ENCODE data around the gene TRIM50.

DNA sequence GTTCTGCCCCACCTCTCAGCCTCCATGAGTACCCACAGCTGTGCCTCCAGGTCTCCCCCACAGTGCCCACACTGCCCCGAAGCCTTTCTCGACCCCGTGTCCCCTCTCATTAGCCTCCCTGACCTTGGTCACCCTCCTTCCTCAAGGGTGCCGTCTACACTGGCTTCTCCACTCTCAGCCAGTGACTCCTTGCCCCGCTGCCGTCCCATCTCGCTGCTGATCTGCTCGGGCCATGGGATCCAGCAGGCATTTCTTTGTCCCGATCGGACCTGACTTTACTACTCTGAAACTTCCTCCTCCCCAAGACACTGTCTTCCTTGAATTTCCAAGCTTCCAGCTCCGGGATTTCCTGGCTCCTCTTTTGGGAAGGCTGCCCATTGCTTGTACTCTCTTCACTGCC lies 31.4 kb upstream of the TRIM50 start:
- no peak for TF ChIP-seq CC2D1A (IDR thresholded peaks at IDR 0.05)
- TF ChIP-seq, protein P1, sequence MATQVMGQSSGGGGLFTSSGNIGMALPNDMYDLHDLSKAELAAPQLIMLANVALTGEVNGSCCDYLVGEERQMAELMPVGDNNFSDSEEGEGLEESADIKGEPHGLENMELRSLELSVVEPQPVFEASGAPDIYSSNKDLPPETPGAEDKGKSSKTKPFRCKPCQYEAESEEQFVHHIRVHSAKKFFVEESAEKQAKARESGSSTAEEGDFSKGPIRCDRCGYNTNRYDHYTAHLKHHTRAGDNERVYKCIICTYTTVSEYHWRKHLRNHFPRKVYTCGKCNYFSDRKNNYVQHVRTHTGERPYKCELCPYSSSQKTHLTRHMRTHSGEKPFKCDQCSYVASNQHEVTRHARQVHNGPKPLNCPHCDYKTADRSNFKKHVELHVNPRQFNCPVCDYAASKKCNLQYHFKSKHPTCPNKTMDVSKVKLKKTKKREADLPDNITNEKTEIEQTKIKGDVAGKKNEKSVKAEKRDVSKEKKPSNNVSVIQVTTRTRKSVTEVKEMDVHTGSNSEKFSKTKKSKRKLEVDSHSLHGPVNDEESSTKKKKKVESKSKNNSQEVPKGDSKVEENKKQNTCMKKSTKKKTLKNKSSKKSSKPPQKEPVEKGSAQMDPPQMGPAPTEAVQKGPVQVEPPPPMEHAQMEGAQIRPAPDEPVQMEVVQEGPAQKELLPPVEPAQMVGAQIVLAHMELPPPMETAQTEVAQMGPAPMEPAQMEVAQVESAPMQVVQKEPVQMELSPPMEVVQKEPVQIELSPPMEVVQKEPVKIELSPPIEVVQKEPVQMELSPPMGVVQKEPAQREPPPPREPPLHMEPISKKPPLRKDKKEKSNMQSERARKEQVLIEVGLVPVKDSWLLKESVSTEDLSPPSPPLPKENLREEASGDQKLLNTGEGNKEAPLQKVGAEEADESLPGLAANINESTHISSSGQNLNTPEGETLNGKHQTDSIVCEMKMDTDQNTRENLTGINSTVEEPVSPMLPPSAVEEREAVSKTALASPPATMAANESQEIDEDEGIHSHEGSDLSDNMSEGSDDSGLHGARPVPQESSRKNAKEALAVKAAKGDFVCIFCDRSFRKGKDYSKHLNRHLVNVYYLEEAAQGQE (IDR thresholded peaks at IDR 0.05; ENCODE audit: borderline replicate concordance): no peak
- TF ChIP-seq, protein P1 (CRISPR knock-in tag; IDR thresholded peaks at IDR 0.05; ENCODE audit: low read depth): no peak
- no peak for TF ChIP-seq ZNF23 (CRISPR knock-in tag; IDR thresholded peaks at IDR 0.05)
- no peak for TF ChIP-seq ZNF324 (CRISPR knock-in tag; IDR thresholded peaks at IDR 0.05)
- TF ChIP-seq, protein P2, sequence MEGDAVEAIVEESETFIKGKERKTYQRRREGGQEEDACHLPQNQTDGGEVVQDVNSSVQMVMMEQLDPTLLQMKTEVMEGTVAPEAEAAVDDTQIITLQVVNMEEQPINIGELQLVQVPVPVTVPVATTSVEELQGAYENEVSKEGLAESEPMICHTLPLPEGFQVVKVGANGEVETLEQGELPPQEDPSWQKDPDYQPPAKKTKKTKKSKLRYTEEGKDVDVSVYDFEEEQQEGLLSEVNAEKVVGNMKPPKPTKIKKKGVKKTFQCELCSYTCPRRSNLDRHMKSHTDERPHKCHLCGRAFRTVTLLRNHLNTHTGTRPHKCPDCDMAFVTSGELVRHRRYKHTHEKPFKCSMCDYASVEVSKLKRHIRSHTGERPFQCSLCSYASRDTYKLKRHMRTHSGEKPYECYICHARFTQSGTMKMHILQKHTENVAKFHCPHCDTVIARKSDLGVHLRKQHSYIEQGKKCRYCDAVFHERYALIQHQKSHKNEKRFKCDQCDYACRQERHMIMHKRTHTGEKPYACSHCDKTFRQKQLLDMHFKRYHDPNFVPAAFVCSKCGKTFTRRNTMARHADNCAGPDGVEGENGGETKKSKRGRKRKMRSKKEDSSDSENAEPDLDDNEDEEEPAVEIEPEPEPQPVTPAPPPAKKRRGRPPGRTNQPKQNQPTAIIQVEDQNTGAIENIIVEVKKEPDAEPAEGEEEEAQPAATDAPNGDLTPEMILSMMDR (IDR thresholded peaks at IDR 0.05 in 2 of 3, conservative IDR thresholded peaks at IDR 0.05 in 1 of 3; ENCODE audit: insufficient read depth in 2 of 3, low read depth in 1 of 3, low read length in 3 of 3): no peak
- TF ChIP-seq ZNF75A (CRISPR knock-in tag; IDR thresholded peaks at IDR 0.05): no peak
- TF ChIP-seq KAT8 (IDR thresholded peaks at IDR 0.05; ENCODE audit: low read depth): no peak
